ENCODE data around the gene LENG1. TPM values are rescaled to one million over a fixed set of nuclear protein-coding genes. Genes with fewer than 3 reads are reported as not detected.
"Not testable (repeated sequence)": the region's sequence is repeated elsewhere in the genome, so short reads cannot be mapped to it uniquely, and the experiment has no call there.

The LENG1 gene
- total RNA-seq: 10 to 100 TPM in 2 of 4 donors, 1 to 10 TPM in 2; 3.7 to 52.8 (median 23.8) TPM

DNA sequence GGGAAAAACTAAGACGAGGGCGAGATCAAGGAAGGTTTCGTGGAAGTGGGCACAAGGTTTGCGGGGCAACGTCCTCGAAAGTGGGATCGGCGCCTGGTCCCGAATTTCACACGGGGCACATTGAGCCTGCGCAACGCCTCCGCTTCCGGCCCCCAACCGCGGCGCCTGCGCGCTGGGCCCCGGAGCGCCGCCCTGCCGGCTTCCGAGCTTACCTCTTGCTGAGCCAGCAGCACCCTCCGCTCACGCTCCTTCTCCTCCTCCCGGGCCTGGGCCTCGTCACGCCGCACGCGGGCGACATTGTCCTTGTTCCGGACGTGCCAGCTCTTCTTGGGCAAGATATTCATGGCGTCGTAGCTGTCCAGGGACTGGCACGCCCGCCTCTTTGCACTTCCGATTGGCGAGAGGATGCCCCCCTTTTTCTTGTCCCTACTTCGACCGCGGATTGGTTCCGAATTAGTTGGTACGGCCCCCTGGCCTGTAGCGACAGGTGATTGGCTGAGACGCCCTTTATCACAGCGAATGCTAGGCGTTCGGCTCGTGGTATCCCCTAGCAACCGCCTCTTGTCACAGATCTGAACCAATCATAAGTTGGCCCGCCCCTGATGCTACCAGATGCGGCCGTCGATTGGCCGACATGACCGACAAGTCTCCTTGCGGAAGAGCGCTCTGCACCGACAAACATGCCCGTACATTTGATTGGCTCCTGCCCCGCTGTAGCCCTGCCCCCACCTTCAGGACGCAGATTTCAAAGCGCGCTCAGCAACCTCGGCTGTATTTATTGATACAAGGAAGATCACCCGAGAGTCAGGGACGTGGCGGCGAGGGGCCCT, at the start of gene LENG1:
LENG1 (minus strand) TSS at position 370 of the 830 bp plus-strand sequence; CDS start at position 344, 26 bp downstream.
- peaks cover 0 to 4% of the 10 kb centered on the region in 2 donors for H3K4me1 ChIP-seq
- H3K27me3 ChIP-seq: no peaks in the 10 kb centered on the region
- TF ChIP-seq POLR2A (IDR thresholded peaks at IDR 0.05): peak; percentile 31 to 73
- TF ChIP-seq, protein P1, sequence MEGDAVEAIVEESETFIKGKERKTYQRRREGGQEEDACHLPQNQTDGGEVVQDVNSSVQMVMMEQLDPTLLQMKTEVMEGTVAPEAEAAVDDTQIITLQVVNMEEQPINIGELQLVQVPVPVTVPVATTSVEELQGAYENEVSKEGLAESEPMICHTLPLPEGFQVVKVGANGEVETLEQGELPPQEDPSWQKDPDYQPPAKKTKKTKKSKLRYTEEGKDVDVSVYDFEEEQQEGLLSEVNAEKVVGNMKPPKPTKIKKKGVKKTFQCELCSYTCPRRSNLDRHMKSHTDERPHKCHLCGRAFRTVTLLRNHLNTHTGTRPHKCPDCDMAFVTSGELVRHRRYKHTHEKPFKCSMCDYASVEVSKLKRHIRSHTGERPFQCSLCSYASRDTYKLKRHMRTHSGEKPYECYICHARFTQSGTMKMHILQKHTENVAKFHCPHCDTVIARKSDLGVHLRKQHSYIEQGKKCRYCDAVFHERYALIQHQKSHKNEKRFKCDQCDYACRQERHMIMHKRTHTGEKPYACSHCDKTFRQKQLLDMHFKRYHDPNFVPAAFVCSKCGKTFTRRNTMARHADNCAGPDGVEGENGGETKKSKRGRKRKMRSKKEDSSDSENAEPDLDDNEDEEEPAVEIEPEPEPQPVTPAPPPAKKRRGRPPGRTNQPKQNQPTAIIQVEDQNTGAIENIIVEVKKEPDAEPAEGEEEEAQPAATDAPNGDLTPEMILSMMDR (IDR thresholded peaks at IDR 0.05): peak; percentile 46 to 66 (median 58)
- DNase-seq: peak; percentile 99 to 100
- H3K27ac ChIP-seq: peak within 1 kb of the TSS; percentile 93
- intact Hi-C loops (cut with DNase I; ENCODE audit: low total_unique reads): no loop called here
- no peaks in the 10 kb centered on the region for H3K9me3 ChIP-seq
- H3K36me3 ChIP-seq: no peaks in the 10 kb centered on the region
- peak within 1 kb of the TSS; percentile 63 to 79 for H3K4me3 ChIP-seq

DNA sequence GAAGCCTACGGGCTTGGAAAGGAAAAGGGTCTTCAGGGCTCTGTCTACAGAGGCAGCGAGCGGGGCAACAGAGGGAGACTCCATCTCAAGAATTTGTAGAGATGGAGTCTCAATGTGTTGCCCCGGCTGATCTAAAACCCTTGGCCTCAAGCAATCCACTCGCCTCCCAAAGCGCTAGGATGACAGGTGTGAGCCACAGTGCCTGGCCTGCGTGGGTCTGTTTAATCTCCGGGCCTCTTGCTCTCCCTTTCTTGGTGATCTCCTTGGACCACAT, 49.2 kb upstream of the LENG1 start:
- no peaks in the 10 kb centered on the region for H3K36me3 ChIP-seq
- TF ChIP-seq POLR2A (IDR thresholded peaks at IDR 0.05): no peak
- peak overlapping the region in 1 of 2 donors; percentile 74 for H3K27ac ChIP-seq
- intact Hi-C loops (cut with DNase I; ENCODE audit: low total_unique reads): no loop called here
- no peaks in the 10 kb centered on the region for H3K9me3 ChIP-seq
- H3K27me3 ChIP-seq: no peaks in the 10 kb centered on the region
- no peak for DNase-seq
- no peak overlapping the region for H3K4me3 ChIP-seq
- H3K4me1 ChIP-seq: peaks cover 0 to 10% of the 10 kb centered on the region in 2 donors

DNA sequence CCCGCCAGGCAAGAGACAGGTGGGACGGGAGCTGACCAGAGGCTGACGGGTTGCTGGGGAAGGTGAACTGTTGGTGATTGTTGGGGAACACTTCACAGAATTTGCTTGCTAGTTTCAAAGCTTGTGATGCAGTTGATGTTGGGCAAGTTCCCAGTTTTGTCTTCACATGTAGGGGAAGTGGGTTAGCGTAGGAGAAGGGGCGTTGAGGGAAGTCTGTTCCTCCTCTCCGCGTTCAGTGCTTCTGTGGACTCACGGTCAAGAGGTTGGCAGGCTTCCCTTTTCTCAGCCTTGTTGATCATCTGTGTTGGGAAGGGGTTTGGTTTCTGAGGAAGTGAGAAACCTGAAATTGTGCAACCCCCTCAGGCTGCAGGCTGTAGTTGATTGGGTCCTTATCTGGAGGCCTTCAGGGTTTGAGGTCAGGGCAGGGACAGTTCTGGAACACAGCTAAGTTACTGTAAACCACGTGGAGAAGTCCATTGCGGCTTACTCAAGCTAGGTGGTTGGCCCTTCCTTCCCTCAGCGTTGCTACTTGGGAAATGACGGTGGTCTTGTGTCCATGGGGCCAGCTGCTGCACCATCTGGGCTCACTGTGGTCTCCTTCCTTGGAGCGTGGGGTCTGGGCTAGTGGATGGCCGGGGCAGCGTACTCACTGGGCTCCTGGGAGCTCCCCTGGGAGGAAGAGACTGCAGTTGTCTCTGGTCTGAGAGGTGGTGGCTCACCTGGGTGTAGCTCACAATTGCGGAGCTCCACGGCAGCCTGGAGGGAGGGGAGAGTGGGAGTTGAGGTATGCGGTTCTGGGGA, 48.7 kb upstream of the LENG1 start:
- peak in 1 of 2 donors; percentile 54 for DNase-seq
- TF ChIP-seq, protein P1 (IDR thresholded peaks at IDR 0.05): no peak
- TF ChIP-seq POLR2A (IDR thresholded peaks at IDR 0.05): no peak
- intact Hi-C loops (cut with DNase I; ENCODE audit: low total_unique reads): no loop called here
- Histone ChIP-seq H3K4me3 (no peak overlapping the region), H3K4me1 (peaks cover 0 to 10% of the 10 kb centered on the region in 2 donors), H3K9me3 (no peaks in the 10 kb centered on the region), H3K36me3 (no peaks in the 10 kb centered on the region), H3K27me3 (no peaks in the 10 kb centered on the region), H3K27ac (no peak overlapping the region)

DNA sequence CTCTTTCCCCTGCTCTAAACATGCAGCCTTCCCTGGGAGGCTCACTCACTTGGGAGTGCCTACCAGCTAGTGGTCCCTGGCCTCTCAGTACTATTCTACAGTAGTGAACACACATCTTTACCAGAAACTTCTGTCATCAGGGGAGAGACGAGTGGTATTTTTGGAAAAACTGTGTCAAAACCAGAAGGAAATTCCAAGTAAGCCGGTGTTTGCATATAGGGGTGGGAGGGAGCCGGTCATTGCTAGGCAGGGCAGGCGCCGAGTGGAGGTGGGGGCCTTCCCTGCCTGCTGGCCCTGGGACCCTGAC, 48.1 kb upstream of the LENG1 start:
- no peaks in the 10 kb centered on the region for H3K27me3 ChIP-seq
- no peaks in the 10 kb centered on the region for H3K36me3 ChIP-seq
- intact Hi-C loops (cut with DNase I; ENCODE audit: low total_unique reads): no loop called here
- DNase-seq: no peak
- no peaks in the 10 kb centered on the region for H3K9me3 ChIP-seq
- H3K27ac ChIP-seq: no peak overlapping the region
- TF ChIP-seq, protein P1 (IDR thresholded peaks at IDR 0.05): no peak
- no peak for TF ChIP-seq POLR2A (IDR thresholded peaks at IDR 0.05)
- peaks cover 0 to 10% of the 10 kb centered on the region in 2 donors for H3K4me1 ChIP-seq
- no peak overlapping the region for H3K4me3 ChIP-seq

DNA sequence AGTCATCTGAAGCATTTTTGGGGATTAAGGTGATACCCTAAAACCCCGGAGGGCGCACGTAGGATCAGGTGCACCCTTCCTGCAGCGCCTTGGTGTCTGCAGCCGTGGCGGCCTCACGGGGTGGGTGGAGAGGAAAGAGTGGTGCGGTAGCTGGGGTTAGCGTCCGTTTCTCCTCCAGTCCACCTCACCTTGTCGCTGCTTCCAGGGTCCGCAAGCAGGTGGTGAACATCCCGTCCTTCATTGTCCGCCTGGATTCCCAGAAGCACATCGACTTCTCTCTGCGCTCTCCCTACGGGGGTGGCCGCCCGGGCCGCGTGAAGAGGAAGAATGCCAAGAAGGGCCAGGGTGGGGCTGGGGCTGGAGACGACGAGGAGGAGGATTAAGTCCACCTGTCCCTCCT, 47.7 kb upstream of the LENG1 start:
- peaks cover 3 to 11% of the 10 kb centered on the region in 2 donors for H3K4me1 ChIP-seq
- H3K9me3 ChIP-seq; DNase-seq; H3K27ac ChIP-seq; H3K27me3 ChIP-seq; intact Hi-C loops (cut with DNase I; ENCODE audit: low total_unique reads); H3K4me3 ChIP-seq; H3K36me3 ChIP-seq: not testable (repeated sequence)

GRCh38 chr19:54206831-54207177, 47.3 kb upstream of the LENG1 start:
- H3K36me3 ChIP-seq: no peaks in the 10 kb centered on the region

More at GRCh38 chr19:54206831-54207177, 47.3 kb upstream of the LENG1 start:
- DNase-seq: no peak
- Histone ChIP-seq H3K27ac (no peak overlapping the region), H3K9me3 (no peaks in the 10 kb centered on the region), H3K4me3 (no peak overlapping the region), H3K4me1 (peaks cover 6 to 15% of the 10 kb centered on the region in 2 donors), H3K27me3 (no peaks in the 10 kb centered on the region)
- intact Hi-C loops (cut with DNase I; ENCODE audit: low total_unique reads): no loop called here
- no peak for TF ChIP-seq POLR2A (IDR thresholded peaks at IDR 0.05)

All from uterus (tissue), 4 donors.